Esophagus squamous epithelium (tissue), 4 donors: ENCODE results near the gene HIPK3.
A peak's percentile ranks its signal among the peaks of the same experiment; 100 is the strongest.

Experiments
- CTCF ChIP-seq, 6 experiments: fragments of 450-650 bp in 4 of 6; fragments of 200-600 bp in 2 of 6; sonication (generic) in 2 of 6; IDR thresholded peaks; one replicate each; pipeline ENCODE4 v1.5.1; 2016 to 2019; ENCODE audit warnings: antibody characterized with exemption in 6 of 6, mild to moderate bottlenecking in 4 of 6, moderate library complexity in 4 of 6
- POLR2A ChIP-seq, 4 donors: fragments of 450-650 bp; IDR thresholded peaks; one replicate each; pipeline ENCODE4 v1.6.1; 2017; ENCODE audit warnings: antibody characterized with exemption in 4 of 4, mild to moderate bottlenecking in 4 of 4, moderate library complexity in 3 of 4

- peak in 5 of 6 experiments; percentile 47 to 77 (median 60) for TF ChIP-seq CTCF (IDR thresholded peaks at IDR 0.05)
- no peak for TF ChIP-seq POLR2A (IDR thresholded peaks at IDR 0.05)
Measured at GRCh38 chr11:33329705-33330329, 72.6 kb downstream of the HIPK3 start.
